H9 (cell line): ENCODE measurements around the gene ATL1. TPM values are rescaled to one million over a fixed set of nuclear protein-coding genes. Genes with fewer than 3 reads are reported as not detected.
"Not testable (repeated sequence)": the region's sequence is repeated elsewhere in the genome, so short reads cannot be mapped to it uniquely, and the experiment has no call there.

Experiments used
- DNase-seq: peaks from one replicate; pipeline ENCODE4 v3.0.0-alpha.2; 2017
- H2AFZ ChIP-seq: one replicate; pipeline ENCODE4 v1.6.1; 2013; ENCODE audit warnings: mild to moderate bottlenecking, low read length, control low read depth, moderate library complexity
- H2AK5ac ChIP-seq: 2 replicates; pipeline ENCODE4 v1.6.1; 2013; ENCODE audit warnings: low read length, control low read depth, mixed read lengths; ENCODE audit not compliant: insufficient read length
- H2BK120ac ChIP-seq: one replicate; pipeline ENCODE4 v1.6.1; 2013; ENCODE audit warnings: low read depth, mild to moderate bottlenecking, low read length, control low read depth, inconsistent platforms; ENCODE audit not compliant: poor library complexity, severe bottlenecking
- H2BK12ac ChIP-seq: 2 replicates; pipeline ENCODE4 v1.6.1; 2013; ENCODE audit warnings: low read length, control low read depth, mixed read lengths, low read depth; ENCODE audit not compliant: insufficient read length
- H2BK15ac ChIP-seq: 2 replicates; pipeline ENCODE4 v1.6.1; 2013; ENCODE audit warnings: low read depth, low read length, control low read depth
- H2BK20ac ChIP-seq: one replicate; pipeline ENCODE4 v1.6.1; 2013; ENCODE audit warnings: low read depth, mild to moderate bottlenecking, low read length, control low read depth, inconsistent platforms; ENCODE audit not compliant: poor library complexity, severe bottlenecking
- H2BK5ac ChIP-seq: 2 replicates; pipeline ENCODE4 v1.6.1; 2013; ENCODE audit warnings: low read length, control low read depth, mixed read lengths; ENCODE audit not compliant: insufficient read length
- H3K14ac ChIP-seq: 2 replicates; pipeline ENCODE4 v1.6.1; 2013; ENCODE audit warnings: low read length, control low read depth; ENCODE audit not compliant: insufficient read depth
- H3K18ac ChIP-seq: 2 replicates; pipeline ENCODE4 v1.6.1; 2013; ENCODE audit warnings: low read depth, mild to moderate bottlenecking, mixed read lengths, low read length, control low read depth; ENCODE audit not compliant: insufficient read length
- H3K23ac ChIP-seq: 2 replicates; pipeline ENCODE4 v1.6.1; 2013; ENCODE audit warnings: low read length, control low read depth, mixed read lengths, low read depth; ENCODE audit not compliant: insufficient read length
- H3K23me2 ChIP-seq: 2 replicates; pipeline ENCODE4 v1.6.1; 2013; ENCODE audit warnings: low read depth, mild to moderate bottlenecking, mixed read lengths, low read length, control low read depth; ENCODE audit not compliant: insufficient read length, poor library complexity, severe bottlenecking
- H3K27ac ChIP-seq: 2 replicates; pipeline ENCODE4 v1.5.1; 2013; ENCODE audit warnings: low read length, control low read depth, mixed read lengths, low read depth; ENCODE audit not compliant: insufficient read length
- H3K27me3 ChIP-seq: 2 replicates; pipeline ENCODE4 v1.6.1; 2013; ENCODE audit warnings: low read length, control low read depth, inconsistent platforms; ENCODE audit not compliant: insufficient read depth
- H3K4ac ChIP-seq: 2 replicates; pipeline ENCODE4 v1.6.1; 2013; ENCODE audit warnings: low read depth, mild to moderate bottlenecking, control low read depth, inconsistent platforms, low read length, moderate library complexity
- H3K4me1 ChIP-seq: 2 replicates; pipeline ENCODE4 v1.6.1; 2013; ENCODE audit warnings: low read length, control low read depth, inconsistent platforms; ENCODE audit not compliant: insufficient read depth
- H3K4me2 ChIP-seq: 2 replicates; pipeline ENCODE4 v1.6.1; 2013; ENCODE audit warnings: low read length, control low read depth, mixed read lengths; ENCODE audit not compliant: insufficient read length, insufficient read depth
- H3K56ac ChIP-seq: 2 replicates; pipeline ENCODE4 v1.6.1; 2013; ENCODE audit warnings: low read depth, mild to moderate bottlenecking, mixed read lengths, low read length, control low read depth; ENCODE audit not compliant: insufficient read length
- H3K79me1 ChIP-seq: 2 replicates; pipeline ENCODE4 v1.6.1; 2013; ENCODE audit warnings: low read depth, mild to moderate bottlenecking, moderate library complexity, low read length, control low read depth, inconsistent platforms; ENCODE audit not compliant: insufficient read depth, poor library complexity, severe bottlenecking
- H3K79me2 ChIP-seq: 2 replicates; pipeline ENCODE4 v1.6.1; 2013; ENCODE audit warnings: low read length, control low read depth, inconsistent platforms; ENCODE audit not compliant: insufficient read depth
- H3K9ac ChIP-seq: 2 replicates; pipeline ENCODE4 v1.6.1; 2013; ENCODE audit warnings: low read length, control low read depth, mixed read lengths; ENCODE audit not compliant: insufficient read length; ENCODE audit errors: extremely low read depth
- H3K9me3 ChIP-seq: one replicate; pipeline ENCODE4 v1.6.1; 2013; ENCODE audit warnings: low read depth, low read length, inconsistent platforms; ENCODE audit not compliant: control insufficient read depth
- H3T11ph ChIP-seq: one replicate; pipeline ENCODE4 v1.6.1; 2013; ENCODE audit warnings: mild to moderate bottlenecking, low read length, control low read depth, inconsistent platforms
- H4K20me1 ChIP-seq: one replicate; pipeline ENCODE4 v1.6.1; 2013; ENCODE audit not compliant: control insufficient read depth, insufficient read length, insufficient read depth
- H4K5ac ChIP-seq: 2 replicates; pipeline ENCODE4 v1.6.1; 2013; ENCODE audit warnings: low read depth, mild to moderate bottlenecking, mixed read lengths, low read length, control low read depth; ENCODE audit not compliant: insufficient read length
- H4K8ac ChIP-seq: replicated peaks from 2 replicates; pipeline ENCODE4 v1.6.1; 2013; ENCODE audit warnings: low read length, control low read depth, mixed read lengths, low read depth; ENCODE audit not compliant: insufficient read length
- H4K91ac ChIP-seq: 2 replicates; pipeline ENCODE4 v1.6.1; 2013; ENCODE audit warnings: low read depth, mild to moderate bottlenecking, moderate library complexity, mixed read lengths, low read length, control low read depth; ENCODE audit not compliant: insufficient read length
- H3K27ac Mint-ChIP-seq, 3 experiments: 2 replicates in 2 of 3; 3 replicates in 1 of 3; pipeline ENCODE4 v1.8.0; 2020 to 2021; ENCODE audit warnings: mixed read lengths in 3 of 3, mild to moderate bottlenecking in 1 of 3, moderate library complexity in 1 of 3
- H3K27me3 Mint-ChIP-seq: 2 replicates; pipeline ENCODE4 v1.8.0; 2021; ENCODE audit warnings: low read depth, mild to moderate bottlenecking, moderate library complexity, mixed read lengths
- H3K36me3 Mint-ChIP-seq, 3 experiments: 2 replicates in 2 of 3; 3 replicates in 1 of 3; pipeline ENCODE4 v1.8.0; 2020 to 2021; ENCODE audit warnings: low read depth in 3 of 3, mixed read lengths in 3 of 3; ENCODE audit not compliant: insufficient read depth in 1 of 3
- H3K4me1 Mint-ChIP-seq, 2 experiments: 2 replicates each; pipeline ENCODE4 v1.8.0; 2020; ENCODE audit warnings: mixed read lengths in 2 of 2
- H3K4me3 Mint-ChIP-seq, 2 experiments: 2 replicates in 1 of 2; 3 replicates in 1 of 2; pipeline ENCODE4 v1.8.0; 2020 to 2021; ENCODE audit warnings: mild to moderate bottlenecking in 2 of 2, mixed read lengths in 2 of 2, moderate library complexity in 1 of 2
- H3K9me3 Mint-ChIP-seq, 2 experiments: 2 replicates in 1 of 2; 3 replicates in 1 of 2; pipeline ENCODE4 v1.8.0; 2020; ENCODE audit warnings: mild to moderate bottlenecking in 2 of 2, mixed read lengths in 2 of 2, moderate library complexity in 1 of 2
- CTCF ChIP-seq: fragments of 200-600 bp; sonication (generic); conservative IDR thresholded peaks from 3 replicates; pipeline ENCODE4 v1.8.0; 2021; ENCODE audit warnings: antibody characterized with exemption, mild to moderate bottlenecking
- WGBS: extraction: QIAGEN DNeasy Blood & Tissue Kit; methylation state at CpG from one replicate; pipeline ENCODE4 v1.1.7; 2013; ENCODE audit warnings: missing lambda C conversion rate, low lambda C conversion rate, mixed read lengths; ENCODE audit not compliant: insufficient read length; ENCODE audit errors: extremely low coverage; 5-methylcytosine and 5-hydroxymethylcytosine counted together
- total RNA-seq: library from RNA; stranded (reverse); gene quantifications from 2 replicates; pipeline ENCODE4 v1.2.1, GENCODE V29; 2021

Gene ATL1
- total RNA-seq, 1 experiment from 2014 or later = 3.0 TPM

- no peak overlapping the region for H3K18ac ChIP-seq
- no peaks in the 10 kb centered on the region for H3K79me1 ChIP-seq
- H3K23ac ChIP-seq = no peak overlapping the region
- H3K4me1 ChIP-seq = no peaks in the 10 kb centered on the region
- no peak overlapping the region for H3K27ac ChIP-seq
- no peaks in the 10 kb centered on the region; the same call in 1 of the 2 replicates for H3K27me3 ChIP-seq
- Mint-ChIP-seq H3K4me3 (no peak overlapping the region), H3K9me3 (peaks cover 16 to 20% of the 10 kb centered on the region in 2 experiments), H3K27ac (no peak overlapping the region), H3K4me1 (peaks cover 20% of the 10 kb centered on the region in 2 experiments), H3K36me3 (peaks cover 13 to 23% (median 20%) of the 10 kb centered on the region in 3 experiments), H3K27me3 (no peaks in the 10 kb centered on the region; the same call in 1 of the 2 replicates)
- no peak overlapping the region for H3K9ac ChIP-seq
- no peak overlapping the region for H2BK20ac ChIP-seq
- no peak overlapping the region for H2BK5ac ChIP-seq
- H4K5ac ChIP-seq = no peak overlapping the region
- no peak overlapping the region for H2BK15ac ChIP-seq
- no peak overlapping the region for H3K56ac ChIP-seq
- no peak overlapping the region for H3K4ac ChIP-seq
- WGBS = no CpG with 5 or more reads among the region's 1 CpG
- H4K91ac ChIP-seq = no peak overlapping the region
- no peak for TF ChIP-seq CTCF
- no peaks in the 10 kb centered on the region for H3K9me3 ChIP-seq
- no peak overlapping the region for H2AFZ ChIP-seq
- no peak overlapping the region for H3T11ph ChIP-seq
- peaks cover 16% of the 10 kb centered on the region for H3K23me2 ChIP-seq
- H2AK5ac ChIP-seq = no peak overlapping the region
- no peak overlapping the region for H2BK12ac ChIP-seq
- peaks cover 9% of the 10 kb centered on the region; the same call in 1 of the 2 replicates for H3K79me2 ChIP-seq
- no peak for DNase-seq
- H3K4me2 ChIP-seq = no peak overlapping the region
- no peak overlapping the region for H4K8ac ChIP-seq
- H2BK120ac ChIP-seq = no peak overlapping the region
- no peaks in the 10 kb centered on the region for H4K20me1 ChIP-seq
- no peak overlapping the region for H3K14ac ChIP-seq
Observed at GRCh38 chr14:50534997-50535396, 24.9 kb upstream of the ATL1 start.

- H2BK5ac ChIP-seq, H4K91ac ChIP-seq, H2BK120ac ChIP-seq, H3K14ac ChIP-seq, H4K8ac ChIP-seq, H4K20me1 ChIP-seq, H3K79me2 ChIP-seq, H2BK20ac ChIP-seq, H2AK5ac ChIP-seq, H3K9ac ChIP-seq, H3K4ac ChIP-seq, H3K4me3 Mint-ChIP-seq, H3K27me3 Mint-ChIP-seq, H4K5ac ChIP-seq, H3K18ac ChIP-seq, H3K27ac ChIP-seq, H3K27me3 ChIP-seq, H3K79me1 ChIP-seq, H2BK15ac ChIP-seq, H3K9me3 ChIP-seq, DNase-seq, H2AFZ ChIP-seq, H3K23me2 ChIP-seq, H3K4me2 ChIP-seq, H3T11ph ChIP-seq, H3K23ac ChIP-seq, H3K56ac ChIP-seq, H3K4me1 ChIP-seq, H3K4me1 Mint-ChIP-seq, H2BK12ac ChIP-seq, H3K27ac Mint-ChIP-seq: not testable (repeated sequence)
- peaks cover 13 to 23% (median 20%) of the 10 kb centered on the region in 3 experiments for H3K36me3 Mint-ChIP-seq
- no CpG with 5 or more reads among the region's 4 CpGs for WGBS
- H3K9me3 Mint-ChIP-seq = peaks cover 16 to 20% of the 10 kb centered on the region in 2 experiments
Observed at GRCh38 chr14:50538034-50538433, 21.9 kb upstream of the ATL1 start.
